Measurements from ENCODE around the gene ZNF155.

The ZNF155 gene

DNA sequence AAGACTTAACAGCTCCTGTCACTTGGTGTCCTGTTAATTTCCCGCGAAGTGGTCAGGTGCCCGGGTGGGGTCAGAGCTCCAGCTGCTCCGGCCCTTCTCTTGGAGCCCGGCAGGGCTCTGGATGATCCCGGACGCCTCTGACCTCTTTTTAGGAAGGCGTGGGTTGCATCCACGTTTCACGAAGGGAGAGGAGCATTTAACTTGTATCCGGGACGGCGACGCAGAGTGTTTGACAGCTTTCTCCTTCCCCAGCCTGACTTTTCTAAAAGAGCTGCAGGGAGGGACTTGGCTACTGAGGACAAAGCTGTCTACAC lies 656 bp downstream of the ZNF155 start:
- TF ChIP-seq, protein P1, sequence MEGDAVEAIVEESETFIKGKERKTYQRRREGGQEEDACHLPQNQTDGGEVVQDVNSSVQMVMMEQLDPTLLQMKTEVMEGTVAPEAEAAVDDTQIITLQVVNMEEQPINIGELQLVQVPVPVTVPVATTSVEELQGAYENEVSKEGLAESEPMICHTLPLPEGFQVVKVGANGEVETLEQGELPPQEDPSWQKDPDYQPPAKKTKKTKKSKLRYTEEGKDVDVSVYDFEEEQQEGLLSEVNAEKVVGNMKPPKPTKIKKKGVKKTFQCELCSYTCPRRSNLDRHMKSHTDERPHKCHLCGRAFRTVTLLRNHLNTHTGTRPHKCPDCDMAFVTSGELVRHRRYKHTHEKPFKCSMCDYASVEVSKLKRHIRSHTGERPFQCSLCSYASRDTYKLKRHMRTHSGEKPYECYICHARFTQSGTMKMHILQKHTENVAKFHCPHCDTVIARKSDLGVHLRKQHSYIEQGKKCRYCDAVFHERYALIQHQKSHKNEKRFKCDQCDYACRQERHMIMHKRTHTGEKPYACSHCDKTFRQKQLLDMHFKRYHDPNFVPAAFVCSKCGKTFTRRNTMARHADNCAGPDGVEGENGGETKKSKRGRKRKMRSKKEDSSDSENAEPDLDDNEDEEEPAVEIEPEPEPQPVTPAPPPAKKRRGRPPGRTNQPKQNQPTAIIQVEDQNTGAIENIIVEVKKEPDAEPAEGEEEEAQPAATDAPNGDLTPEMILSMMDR (IDR thresholded peaks at IDR 0.05; ENCODE audit: low read depth, low read length) = no peak
- peak overlapping the region; percentile 89 for H3K4me3 ChIP-seq (ENCODE audit: low read depth, low read length)

DNA sequence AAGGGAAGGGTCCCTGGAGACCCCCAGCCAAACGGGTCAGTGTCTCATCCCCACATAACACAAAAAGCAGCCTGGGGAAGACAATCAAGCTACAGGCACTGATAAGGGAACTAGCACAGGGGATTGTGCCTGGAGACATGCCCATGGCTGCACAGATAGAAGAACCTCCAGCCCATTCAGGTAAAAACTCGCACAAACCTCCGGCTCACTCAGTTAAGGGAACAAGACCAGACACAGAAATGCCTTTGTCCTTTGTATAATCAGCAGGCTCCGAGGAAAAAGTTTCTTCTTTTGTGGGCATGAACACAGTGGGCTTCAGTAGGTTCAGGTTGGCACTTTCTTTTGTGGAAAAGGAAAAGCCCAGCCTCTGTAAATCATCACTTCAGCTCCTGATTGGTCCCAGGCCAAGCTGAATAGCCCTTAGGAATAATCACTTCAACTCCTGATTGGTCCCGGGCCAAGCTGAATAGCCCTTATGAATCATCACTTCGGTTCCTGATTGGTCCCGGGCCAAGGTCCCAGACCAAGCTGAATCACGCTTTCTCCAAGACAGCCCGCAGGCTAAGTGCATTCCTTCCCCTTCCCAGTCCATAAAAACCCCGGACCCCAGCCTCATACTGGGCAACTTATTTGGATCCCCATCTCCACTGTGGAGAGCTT lies 13.8 kb downstream of the ZNF155 start:
- TF ChIP-seq, protein P1 (IDR thresholded peaks at IDR 0.05; ENCODE audit: low read depth, low read length) = no peak
- no peak overlapping the region for H3K4me3 ChIP-seq (ENCODE audit: low read depth, low read length)

- TF ChIP-seq, protein P1 (IDR thresholded peaks at IDR 0.05; ENCODE audit: low read depth, low read length) = no peak
- H3K4me3 ChIP-seq (ENCODE audit: low read depth, low read length) = peak overlapping the region; percentile 93
These were observed 18.2 kb downstream of the ZNF155 start for GRCh38 chr19:44002212-44002565.

GRCh38 chr19:44002566-44003460 lies 18.8 kb downstream of the ZNF155 start, which contains the start of gene ZNF230:
TSS of gene ZNF230 (plus strand) at chr19:44002957. CDS start at chr19:44007079, 4,122 bp downstream.
- peak within 1 kb of the TSS; percentile 93 for H3K4me3 ChIP-seq (ENCODE audit: low read depth, low read length)
- TF ChIP-seq, protein P1 (IDR thresholded peaks at IDR 0.05; ENCODE audit: low read depth, low read length) = no peak

GRCh38 chr19:44003461-44004009 lies 19.5 kb downstream of the ZNF155 start:
- H3K4me3 ChIP-seq (ENCODE audit: low read depth, low read length) = peak overlapping the region; percentile 93
- TF ChIP-seq, protein P1 (IDR thresholded peaks at IDR 0.05; ENCODE audit: low read depth, low read length) = no peak

DNA sequence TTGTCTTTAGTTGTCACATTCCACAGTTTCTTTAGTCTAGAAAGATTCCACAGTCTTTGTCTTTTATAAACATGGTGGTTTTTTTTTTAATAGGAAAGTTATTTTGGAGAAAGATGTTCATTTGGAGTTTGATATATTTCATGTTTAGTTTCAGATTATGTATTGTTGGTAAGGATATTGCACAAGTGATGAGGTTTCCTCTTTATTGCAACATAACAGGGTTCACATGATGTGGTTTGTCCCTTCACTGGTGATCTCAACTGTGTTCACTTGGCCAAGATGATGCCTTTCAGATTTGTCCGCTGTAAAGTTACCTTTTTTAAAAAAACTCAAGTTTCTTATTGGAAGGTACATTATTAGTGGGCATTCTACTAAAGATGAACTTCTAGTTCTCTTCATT lies 22.0 kb downstream of the ZNF155 start:
- TF ChIP-seq, protein P1 (IDR thresholded peaks at IDR 0.05; ENCODE audit: low read depth, low read length) = no peak

DNA sequence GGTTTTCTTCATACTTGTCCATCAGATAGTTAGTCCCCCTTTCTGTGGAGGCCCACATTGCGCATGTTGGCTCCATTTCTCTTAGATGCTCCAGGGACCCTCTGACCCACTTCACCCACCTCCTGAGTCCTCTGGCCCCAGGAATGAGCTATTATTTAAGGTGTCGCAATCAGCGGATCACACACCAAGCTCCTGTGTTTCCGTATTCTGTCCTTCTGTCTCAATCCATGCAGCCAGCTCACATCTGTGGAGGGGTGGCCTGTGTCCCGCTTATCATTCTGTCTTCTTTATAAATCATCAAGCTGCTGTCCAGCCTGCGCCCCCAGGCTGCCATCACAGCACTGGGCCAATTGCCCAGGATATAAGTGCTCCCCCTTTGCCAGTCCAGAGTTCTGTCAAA lies 23.5 kb downstream of the ZNF155 start:
- TF ChIP-seq, protein P1 (IDR thresholded peaks at IDR 0.05; ENCODE audit: low read depth, low read length) = no peak
- no peak overlapping the region for H3K4me3 ChIP-seq (ENCODE audit: low read depth, low read length)

More for the DNA sequence above, 22.0 kb downstream of the ZNF155 start:
- no peak overlapping the region for H3K4me3 ChIP-seq (ENCODE audit: low read depth, low read length)
